Measurements from ENCODE around the gene ACOD1.
"Not testable (repeated sequence)": the region's sequence is repeated elsewhere in the genome, so short reads cannot be mapped to it uniquely, and the experiment has no call there.

The ACOD1 gene

DNA sequence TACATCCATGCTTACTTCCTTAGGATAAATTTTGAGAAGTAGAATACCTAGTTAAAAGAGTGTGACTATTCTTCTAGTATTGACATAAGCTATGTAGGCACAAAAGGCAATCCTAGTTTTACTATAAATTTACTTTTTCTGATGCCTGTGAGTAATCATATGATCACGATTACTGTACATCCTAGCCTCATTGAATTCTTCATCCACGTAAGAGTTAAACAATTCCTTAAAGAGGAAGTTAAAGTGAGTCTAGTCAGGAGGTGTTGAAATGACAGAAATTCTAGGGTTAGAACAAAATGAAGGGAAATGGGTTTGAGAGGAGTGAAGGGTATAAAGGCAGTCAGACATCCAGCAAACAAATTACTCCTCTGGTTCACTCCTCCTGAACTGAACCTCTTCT is at the start of gene ACOD1:
TSS of gene ACOD1 (plus strand) at position 363 of the 400 bp plus-strand sequence. CDS start 48 bp downstream, outside the sequence.
- peaks cover 0 to 2% of the 10 kb centered on the region in 2 donors for H3K27me3 ChIP-seq (ENCODE audit: control insufficient read depth in 1 of 2, insufficient read depth in 2 of 2, low read length in 2 of 2)
- no peaks in the 10 kb centered on the region for H3K36me3 ChIP-seq (ENCODE audit: control insufficient read depth in 2 of 2, insufficient read depth in 2 of 2, low read length in 2 of 2)
- no peak within 1 kb of the TSS for H3K4me3 ChIP-seq (ENCODE audit: low read length in 2 of 2)
- H3K27ac ChIP-seq (ENCODE audit: low read length): no peak within 1 kb of the TSS
- no peaks in the 10 kb centered on the region for H3K4me1 ChIP-seq (ENCODE audit: control insufficient read depth, insufficient read depth, low read length)
- H3K9ac ChIP-seq (ENCODE audit: low read length in 2 of 2): no peak within 1 kb of the TSS
- H3K9me3 ChIP-seq (ENCODE audit: control insufficient read depth in 2 of 2, low read length in 2 of 2): no peaks in the 10 kb centered on the region

DNA sequence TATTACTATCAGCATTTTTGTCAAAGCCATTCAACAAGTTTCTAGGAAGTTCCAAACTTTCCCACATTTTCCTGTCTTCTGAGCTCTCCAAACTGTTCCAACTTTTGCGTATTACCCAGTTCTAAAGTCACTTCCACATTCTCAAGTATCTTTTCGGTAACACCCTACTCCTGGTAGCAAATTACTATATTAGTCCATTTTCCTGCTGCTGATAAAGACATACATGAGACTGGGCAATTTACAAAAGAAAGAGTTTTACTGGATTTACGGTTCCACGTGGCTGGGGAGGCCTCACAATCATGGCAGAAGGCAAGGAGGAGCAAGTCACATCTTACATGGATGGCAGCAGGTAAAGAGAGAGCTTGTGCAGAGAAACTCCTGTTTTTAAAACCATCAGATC is 49.2 kb upstream of the ACOD1 start:
- H3K4me1 ChIP-seq (ENCODE audit: control insufficient read depth, insufficient read depth, low read length); H3K27me3 ChIP-seq (ENCODE audit: control insufficient read depth in 1 of 2, insufficient read depth in 2 of 2, low read length in 2 of 2); H3K9ac ChIP-seq (ENCODE audit: low read length in 2 of 2); H3K9me3 ChIP-seq (ENCODE audit: control insufficient read depth in 2 of 2, low read length in 2 of 2); H3K36me3 ChIP-seq (ENCODE audit: control insufficient read depth in 2 of 2, insufficient read depth in 2 of 2, low read length in 2 of 2); H3K4me3 ChIP-seq (ENCODE audit: low read length in 2 of 2); H3K27ac ChIP-seq (ENCODE audit: low read length): not testable (repeated sequence)

DNA sequence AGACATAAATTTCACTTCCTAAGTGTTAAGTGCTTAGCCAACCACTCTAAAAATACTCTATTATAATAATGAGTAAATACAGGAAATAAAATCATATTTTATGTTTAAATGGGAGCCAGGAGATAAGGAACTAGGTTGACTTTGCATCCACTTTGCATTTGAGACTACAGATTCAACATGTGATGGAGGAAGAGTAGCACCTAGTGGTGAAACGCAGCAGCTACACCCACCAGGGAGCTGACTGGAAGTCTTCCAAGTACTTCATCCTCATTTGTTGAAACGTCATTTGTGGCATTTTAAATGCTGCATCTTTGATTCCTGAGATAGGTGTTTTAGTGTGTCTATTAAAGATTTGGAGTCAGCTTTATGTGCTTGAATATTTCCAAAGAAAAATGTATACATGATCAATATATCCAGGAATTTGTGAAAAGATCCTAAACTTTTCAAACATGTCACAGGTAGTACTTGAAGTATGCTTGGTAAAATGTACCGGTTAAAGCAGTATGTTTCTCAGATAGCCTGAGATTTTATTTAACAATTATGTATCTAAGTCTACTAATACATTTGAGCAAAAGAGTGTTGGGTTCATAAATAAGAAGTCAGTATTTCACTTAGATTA is 44.7 kb upstream of the ACOD1 start:
- Histone ChIP-seq H3K27ac (ENCODE audit: low read length) (no peak overlapping the region), H3K9me3 (ENCODE audit: control insufficient read depth in 2 of 2, low read length in 2 of 2) (no peaks in the 10 kb centered on the region), H3K27me3 (ENCODE audit: control insufficient read depth in 1 of 2, insufficient read depth in 2 of 2, low read length in 2 of 2) (no peaks in the 10 kb centered on the region), H3K9ac (ENCODE audit: low read length in 2 of 2) (no peak overlapping the region), H3K36me3 (ENCODE audit: control insufficient read depth in 2 of 2, insufficient read depth in 2 of 2, low read length in 2 of 2) (no peaks in the 10 kb centered on the region), H3K4me3 (ENCODE audit: low read length in 2 of 2) (no peak overlapping the region), H3K4me1 (ENCODE audit: control insufficient read depth, insufficient read depth, low read length) (no peaks in the 10 kb centered on the region)

DNA sequence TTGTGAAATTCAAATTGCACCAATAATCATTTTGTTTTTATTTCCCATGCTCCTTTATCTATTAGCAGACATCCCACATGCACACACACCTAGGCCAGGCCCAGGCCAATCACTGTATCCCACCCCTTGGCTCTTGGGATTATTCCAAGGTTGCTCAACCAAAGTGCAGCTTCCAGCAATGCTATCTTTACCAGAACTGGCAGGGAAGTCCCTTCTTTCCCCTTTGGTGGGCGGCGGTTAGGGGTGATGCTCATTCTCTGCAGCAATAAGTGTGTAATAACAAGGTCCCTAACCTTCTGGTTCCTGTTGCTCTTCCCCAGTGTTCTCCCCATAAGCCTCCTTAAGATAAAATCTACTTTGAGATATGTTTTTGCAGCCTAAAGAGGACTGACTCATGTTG is 43.8 kb upstream of the ACOD1 start:
- H3K27me3 ChIP-seq (ENCODE audit: control insufficient read depth in 1 of 2, insufficient read depth in 2 of 2, low read length in 2 of 2): no peaks in the 10 kb centered on the region
- H3K9ac ChIP-seq (ENCODE audit: low read length in 2 of 2): no peak overlapping the region
- no peaks in the 10 kb centered on the region for H3K4me1 ChIP-seq (ENCODE audit: control insufficient read depth, insufficient read depth, low read length)
- H3K27ac ChIP-seq (ENCODE audit: low read length): no peak overlapping the region
- no peaks in the 10 kb centered on the region for H3K36me3 ChIP-seq (ENCODE audit: control insufficient read depth in 2 of 2, insufficient read depth in 2 of 2, low read length in 2 of 2)
- H3K4me3 ChIP-seq (ENCODE audit: low read length in 2 of 2): no peak overlapping the region
- H3K9me3 ChIP-seq (ENCODE audit: control insufficient read depth in 2 of 2, low read length in 2 of 2): no peaks in the 10 kb centered on the region

DNA sequence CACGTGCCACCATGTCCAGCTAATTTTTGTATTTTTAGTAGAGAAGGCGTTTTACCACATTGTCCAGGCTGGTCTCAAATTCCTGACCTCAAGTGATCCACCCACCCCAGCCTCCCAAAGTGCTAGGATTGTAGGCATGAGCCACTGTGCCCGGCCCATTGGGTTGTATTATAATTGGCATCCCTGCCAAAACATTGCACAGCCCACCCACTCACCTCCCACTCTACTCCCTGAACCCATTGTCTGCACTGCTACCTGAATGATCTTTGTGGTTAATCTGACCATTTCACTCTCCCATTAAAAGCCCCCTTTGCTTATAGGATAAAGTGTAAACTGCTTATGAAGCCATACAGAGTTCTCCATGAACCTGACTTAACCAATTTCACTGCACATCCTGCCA is 35.8 kb upstream of the ACOD1 start:
- no peak overlapping the region for H3K4me3 ChIP-seq (ENCODE audit: low read length in 2 of 2)
- H3K9ac ChIP-seq (ENCODE audit: low read length in 2 of 2): no peak overlapping the region
- no peaks in the 10 kb centered on the region for H3K4me1 ChIP-seq (ENCODE audit: control insufficient read depth, insufficient read depth, low read length)
- no peaks in the 10 kb centered on the region for H3K36me3 ChIP-seq (ENCODE audit: control insufficient read depth in 2 of 2, insufficient read depth in 2 of 2, low read length in 2 of 2)
- peaks cover 0 to 3% of the 10 kb centered on the region in 2 donors for H3K27me3 ChIP-seq (ENCODE audit: control insufficient read depth in 1 of 2, insufficient read depth in 2 of 2, low read length in 2 of 2)
- no peak overlapping the region for H3K27ac ChIP-seq (ENCODE audit: low read length)
- H3K9me3 ChIP-seq (ENCODE audit: control insufficient read depth in 2 of 2, low read length in 2 of 2): peaks cover 0 to 2% of the 10 kb centered on the region in 2 donors

DNA sequence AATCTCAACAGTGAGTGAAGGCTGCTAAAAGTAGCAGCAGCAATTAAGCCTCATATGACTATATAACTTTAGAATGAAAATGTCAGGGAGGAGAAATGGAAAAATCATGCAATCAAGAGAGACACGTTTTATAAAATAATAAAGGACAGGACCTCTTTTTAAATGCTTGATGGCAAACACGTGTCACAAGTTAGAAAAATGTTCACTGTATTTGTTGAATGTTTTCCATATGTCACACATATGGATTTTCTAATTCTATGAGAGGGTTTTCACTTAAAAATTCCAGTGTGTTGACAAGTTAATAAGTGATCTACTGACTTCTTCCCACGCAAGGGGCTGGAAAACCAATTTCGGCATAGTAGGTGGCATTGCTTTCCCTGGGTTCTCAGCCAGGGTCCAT is 34.4 kb upstream of the ACOD1 start:
- H3K9ac ChIP-seq (ENCODE audit: low read length in 2 of 2): no peak overlapping the region
- peaks cover 0 to 2% of the 10 kb centered on the region in 2 donors for H3K9me3 ChIP-seq (ENCODE audit: control insufficient read depth in 2 of 2, low read length in 2 of 2)
- peaks cover 0 to 3% of the 10 kb centered on the region in 2 donors for H3K27me3 ChIP-seq (ENCODE audit: control insufficient read depth in 1 of 2, insufficient read depth in 2 of 2, low read length in 2 of 2)
- no peaks in the 10 kb centered on the region for H3K4me1 ChIP-seq (ENCODE audit: control insufficient read depth, insufficient read depth, low read length)
- H3K27ac ChIP-seq (ENCODE audit: low read length): no peak overlapping the region
- no peaks in the 10 kb centered on the region for H3K36me3 ChIP-seq (ENCODE audit: control insufficient read depth in 2 of 2, insufficient read depth in 2 of 2, low read length in 2 of 2)
- H3K4me3 ChIP-seq (ENCODE audit: low read length in 2 of 2): no peak overlapping the region

DNA sequence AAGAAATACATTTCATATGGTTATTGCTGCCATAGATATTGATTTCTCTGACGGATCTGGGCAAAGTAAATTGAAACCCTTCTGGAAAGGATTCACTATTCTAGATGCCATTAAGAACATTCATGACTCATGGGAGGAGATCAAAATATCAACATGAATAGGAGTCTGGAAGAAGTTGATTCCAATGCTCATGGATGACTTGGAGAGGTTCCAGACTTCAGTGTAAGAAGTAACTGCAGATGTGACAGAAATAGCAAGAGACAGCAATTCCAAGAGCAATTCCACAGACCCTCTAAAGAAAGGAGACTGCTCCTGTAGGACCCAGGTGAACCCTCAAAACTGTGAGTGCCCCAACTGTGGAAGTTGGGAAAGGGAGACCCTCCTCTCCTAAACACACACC is 31.2 kb upstream of the ACOD1 start:
- no peaks in the 10 kb centered on the region for H3K36me3 ChIP-seq (ENCODE audit: control insufficient read depth in 2 of 2, insufficient read depth in 2 of 2, low read length in 2 of 2)
- H3K9me3 ChIP-seq (ENCODE audit: control insufficient read depth in 2 of 2, low read length in 2 of 2): peaks cover 0 to 2% of the 10 kb centered on the region in 2 donors
- H3K27ac ChIP-seq (ENCODE audit: low read length): no peak overlapping the region
- no peaks in the 10 kb centered on the region for H3K4me1 ChIP-seq (ENCODE audit: control insufficient read depth, insufficient read depth, low read length)
- peaks cover 0 to 3% of the 10 kb centered on the region in 2 donors for H3K27me3 ChIP-seq (ENCODE audit: control insufficient read depth in 1 of 2, insufficient read depth in 2 of 2, low read length in 2 of 2)
- no peak overlapping the region for H3K9ac ChIP-seq (ENCODE audit: low read length in 2 of 2)
- no peak overlapping the region for H3K4me3 ChIP-seq (ENCODE audit: low read length in 2 of 2)

DNA sequence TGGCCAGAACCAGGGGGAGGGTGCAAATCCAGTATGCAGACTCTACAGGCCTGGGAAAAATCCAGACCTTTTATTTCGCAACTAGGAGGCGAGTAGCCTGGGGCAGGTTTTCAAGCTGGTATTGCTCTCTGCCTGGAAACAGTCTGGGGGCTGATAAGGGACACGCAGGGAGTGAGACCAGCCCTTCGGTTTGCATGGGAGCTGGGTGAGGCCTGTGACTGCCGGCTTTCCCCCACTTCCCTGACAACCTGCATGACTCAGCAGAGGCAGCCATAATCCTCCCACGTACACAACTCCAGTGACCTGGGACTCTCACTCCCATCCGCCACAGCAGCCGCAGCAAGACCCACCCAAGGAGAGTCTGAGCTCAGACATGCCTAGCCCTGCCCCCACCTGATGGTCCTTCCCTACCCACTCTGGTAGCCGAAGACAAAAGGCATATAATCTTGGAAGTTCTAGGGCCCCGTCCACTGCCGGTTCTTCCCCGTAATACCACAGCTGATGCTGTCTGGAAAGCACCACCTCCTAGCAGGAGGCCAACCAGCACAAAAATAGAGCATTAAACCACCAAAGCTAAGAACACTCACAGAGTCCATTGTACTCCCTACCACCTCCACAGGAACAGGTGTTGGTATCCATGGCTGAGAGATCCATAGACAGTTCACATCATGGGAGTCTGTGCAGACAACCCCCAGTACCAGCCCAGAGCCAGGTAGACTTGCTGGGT is 30.4 kb upstream of the ACOD1 start:
- H3K27me3 ChIP-seq (ENCODE audit: control insufficient read depth in 1 of 2, insufficient read depth in 2 of 2, low read length in 2 of 2); H3K9ac ChIP-seq (ENCODE audit: low read length in 2 of 2); H3K9me3 ChIP-seq (ENCODE audit: control insufficient read depth in 2 of 2, low read length in 2 of 2); H3K27ac ChIP-seq (ENCODE audit: low read length); H3K4me1 ChIP-seq (ENCODE audit: control insufficient read depth, insufficient read depth, low read length); H3K4me3 ChIP-seq (ENCODE audit: low read length in 2 of 2); H3K36me3 ChIP-seq (ENCODE audit: control insufficient read depth in 2 of 2, insufficient read depth in 2 of 2, low read length in 2 of 2): not testable (repeated sequence)

DNA sequence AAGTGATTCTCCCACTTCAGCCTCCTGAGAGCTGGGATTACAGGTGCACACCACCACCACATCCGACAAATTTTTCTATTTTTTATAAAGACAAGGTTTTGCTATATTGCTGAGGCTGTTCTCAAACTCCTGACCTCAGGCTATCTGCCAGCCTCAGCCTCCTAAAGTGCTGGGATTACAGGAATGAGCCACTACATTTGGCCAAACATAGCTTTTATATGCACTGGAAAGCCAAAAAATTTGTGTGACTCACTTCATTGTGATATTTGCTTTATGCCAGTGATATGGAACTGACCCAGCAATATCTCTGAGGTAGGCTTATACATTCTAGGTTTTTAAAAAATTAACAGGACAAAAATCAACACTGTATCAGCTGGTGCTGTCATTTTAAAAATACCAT is 26.8 kb upstream of the ACOD1 start:
- no peaks in the 10 kb centered on the region for H3K27me3 ChIP-seq (ENCODE audit: control insufficient read depth in 1 of 2, insufficient read depth in 2 of 2, low read length in 2 of 2)
- H3K9me3 ChIP-seq (ENCODE audit: control insufficient read depth in 2 of 2, low read length in 2 of 2): peaks cover 0 to 2% of the 10 kb centered on the region in 2 donors
- no peak overlapping the region for H3K9ac ChIP-seq (ENCODE audit: low read length in 2 of 2)
- H3K27ac ChIP-seq (ENCODE audit: low read length): no peak overlapping the region
- no peak overlapping the region for H3K4me3 ChIP-seq (ENCODE audit: low read length in 2 of 2)
- no peaks in the 10 kb centered on the region for H3K36me3 ChIP-seq (ENCODE audit: control insufficient read depth in 2 of 2, insufficient read depth in 2 of 2, low read length in 2 of 2)
- H3K4me1 ChIP-seq (ENCODE audit: control insufficient read depth, insufficient read depth, low read length): no peaks in the 10 kb centered on the region

DNA sequence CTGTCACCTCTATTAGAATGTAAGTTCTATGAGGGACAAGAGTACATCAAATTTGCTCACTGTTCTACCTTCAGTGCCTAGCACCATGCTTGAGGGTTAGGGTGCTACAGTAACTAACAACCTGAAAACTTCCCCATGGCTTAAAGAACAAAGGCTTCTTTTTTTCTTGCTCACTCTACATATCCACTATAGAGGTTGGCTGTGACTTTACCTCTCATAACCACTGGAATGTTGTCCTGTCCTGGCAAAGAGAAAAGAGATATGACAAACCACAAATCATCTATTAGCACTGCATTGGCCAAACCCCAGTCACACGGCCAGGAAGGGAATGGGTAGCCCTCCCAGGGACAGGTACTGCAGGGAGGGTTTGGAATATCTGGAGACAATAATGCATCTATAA is 23.2 kb upstream of the ACOD1 start:
- Histone ChIP-seq H3K36me3 (ENCODE audit: control insufficient read depth in 2 of 2, insufficient read depth in 2 of 2, low read length in 2 of 2) (no peaks in the 10 kb centered on the region), H3K27ac (ENCODE audit: low read length) (no peak overlapping the region), H3K9ac (ENCODE audit: low read length in 2 of 2) (no peak overlapping the region)

DNA sequence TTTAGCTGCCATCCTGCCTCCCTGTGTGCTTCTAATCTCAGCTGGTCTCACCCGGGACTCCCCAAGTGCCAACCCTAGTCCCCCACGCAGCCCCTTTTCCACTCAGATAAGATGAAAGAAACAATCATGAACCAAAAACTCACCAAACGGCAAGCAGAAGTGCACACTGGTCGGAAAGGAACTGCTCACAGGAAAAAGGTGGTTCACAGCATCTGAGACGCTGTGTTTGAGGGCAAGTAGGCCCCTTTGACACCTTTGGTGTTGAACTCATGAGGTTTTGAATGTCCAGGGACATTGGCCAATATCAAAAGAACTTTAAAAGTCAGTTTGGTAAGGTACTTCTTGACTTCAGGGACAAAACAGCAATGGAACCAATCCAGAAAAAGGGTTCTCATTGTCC is 20.4 kb upstream of the ACOD1 start:
- H3K4me1 ChIP-seq (ENCODE audit: control insufficient read depth, insufficient read depth, low read length): no peaks in the 10 kb centered on the region
- H3K27ac ChIP-seq (ENCODE audit: low read length): no peak overlapping the region
- no peak overlapping the region for H3K9ac ChIP-seq (ENCODE audit: low read length in 2 of 2)
- H3K4me3 ChIP-seq (ENCODE audit: low read length in 2 of 2): no peak overlapping the region
- no peaks in the 10 kb centered on the region for H3K9me3 ChIP-seq (ENCODE audit: control insufficient read depth in 2 of 2, low read length in 2 of 2)
- H3K27me3 ChIP-seq (ENCODE audit: control insufficient read depth in 1 of 2, insufficient read depth in 2 of 2, low read length in 2 of 2): no peaks in the 10 kb centered on the region
- no peaks in the 10 kb centered on the region for H3K36me3 ChIP-seq (ENCODE audit: control insufficient read depth in 2 of 2, insufficient read depth in 2 of 2, low read length in 2 of 2)

More for the DNA sequence above, 23.2 kb upstream of the ACOD1 start:
- Histone ChIP-seq H3K4me1 (ENCODE audit: control insufficient read depth, insufficient read depth, low read length) (no peaks in the 10 kb centered on the region), H3K27me3 (ENCODE audit: control insufficient read depth in 1 of 2, insufficient read depth in 2 of 2, low read length in 2 of 2) (no peaks in the 10 kb centered on the region), H3K4me3 (ENCODE audit: low read length in 2 of 2) (no peak overlapping the region), H3K9me3 (ENCODE audit: control insufficient read depth in 2 of 2, low read length in 2 of 2) (peaks cover 0 to 2% of the 10 kb centered on the region in 2 donors)
